ENCODE measurements around the gene HNRNPUL1. TPM values are rescaled to one million over a fixed set of nuclear protein-coding genes. Genes with fewer than 3 reads are reported as not detected.

Gene HNRNPUL1
- total and polyA plus RNA-seq, 12 donors = 55.5 to 151 (median 106) TPM

DNA sequence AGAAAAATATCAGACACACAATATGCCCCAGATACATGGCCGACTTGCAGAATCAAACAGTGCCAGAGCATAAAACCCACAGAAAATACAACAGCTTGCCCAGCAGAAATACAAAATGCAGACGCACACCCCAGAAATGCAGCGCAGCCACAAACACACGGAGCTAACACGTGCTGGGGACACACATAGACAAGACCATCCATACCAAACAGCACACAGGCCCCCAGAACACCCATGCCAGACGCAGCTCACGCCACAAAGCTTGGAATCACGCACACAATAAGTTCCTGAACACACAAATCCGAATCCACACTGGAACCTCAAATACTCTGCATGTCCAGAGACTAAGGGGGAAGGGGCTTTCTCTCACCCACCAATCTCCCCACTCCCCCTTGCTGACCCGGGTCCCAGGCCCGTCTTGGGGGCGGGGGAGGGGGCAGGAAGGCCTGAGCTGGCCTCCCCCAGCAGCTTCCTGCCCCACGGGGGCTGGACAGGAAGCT, 63.0 kb downstream of the HNRNPUL1 start:
- Histone ChIP-seq H3K4me1 (peaks cover 39 to 92% (median 68%) of the 10 kb centered on the region in 9 donors), H3K27me3 (no peaks in the 10 kb centered on the region), H3K4me3 (peak overlapping the region in 9 of 10 donors; percentile 20 to 49 (median 40)), H3K27ac (peak overlapping the region; percentile 67 to 96 (median 88)), H3K36me3 (peaks cover 0 to 52% (median 0%) of the 10 kb centered on the region in 9 donors), H3K9me3 (no peaks in the 10 kb centered on the region)
- no peak for DNase-seq
- no peak for TF ChIP-seq CTCF (IDR thresholded peaks at IDR 0.05)
- intact Hi-C loops (cut with DNase I) = loop anchor here in 6 of 10 donors (1.0 to 10.0 kb wide), 6 partner anchors 25 to 248 kb away; partner anchors contain the start of genes CEACAM21 (in 1 of the 6), DMAC2 (in 1 of the 6) and TGFB1 (in 1 of the 6)
- no peak for ATAC-seq
- WGBS, 2 donors = 37 to 47% methylated on average over 13 of the region's 13 CpGs

DNA sequence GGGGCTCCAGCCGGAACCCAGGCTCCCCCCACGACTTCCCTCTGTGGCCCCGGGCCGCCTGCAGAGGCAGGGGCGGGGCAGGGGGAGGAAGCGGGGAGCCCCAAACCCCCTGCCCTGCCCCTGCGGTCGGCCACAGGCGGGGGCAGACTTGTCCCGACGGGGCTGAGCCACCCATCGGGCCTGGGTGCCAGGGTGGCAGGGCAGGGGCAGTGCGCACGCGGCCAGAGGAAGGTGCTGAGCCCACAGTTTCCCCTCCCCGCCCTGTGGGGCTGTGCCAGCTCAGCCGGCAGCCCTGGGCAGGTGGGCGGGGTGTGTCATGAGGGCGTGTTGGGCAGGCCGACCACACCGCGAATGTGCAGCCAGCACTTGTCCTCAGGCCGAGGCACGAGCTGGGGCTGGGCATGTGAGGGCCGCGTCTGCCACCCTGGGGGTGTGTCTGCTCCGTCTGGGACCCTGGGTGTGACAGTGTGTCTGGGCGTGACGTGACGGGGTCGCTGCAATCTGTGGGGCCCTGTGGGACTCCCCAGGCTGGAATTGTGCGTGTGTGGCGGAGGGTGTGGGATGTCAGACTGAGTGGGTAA, 63.5 kb downstream of the HNRNPUL1 start:
- H3K4me1 ChIP-seq = peaks cover 36 to 87% (median 62%) of the 10 kb centered on the region in 9 donors
- TF ChIP-seq CTCF (IDR thresholded peaks at IDR 0.05) = peak in 1 of 9 donors; percentile 13
- H3K4me3 ChIP-seq = peak overlapping the region in 9 of 10 donors; percentile 20 to 49 (median 40)
- DNase-seq = peak; percentile 76 to 79
- intact Hi-C loops (cut with DNase I) = loop anchor here in 6 of 10 donors (1.0 to 10.0 kb wide), 6 partner anchors 25 to 247 kb away; partner anchors contain the start of genes CEACAM21 (in 1 of the 6), DMAC2 (in 1 of the 6) and TGFB1 (in 1 of the 6)
- peaks cover 0 to 52% (median 0%) of the 10 kb centered on the region in 9 donors for H3K36me3 ChIP-seq
- peak; percentile 37 to 65 (median 55) for ATAC-seq
- no peaks in the 10 kb centered on the region for H3K27me3 ChIP-seq
- H3K27ac ChIP-seq = peak overlapping the region; percentile 67 to 96 (median 88)
- no peaks in the 10 kb centered on the region for H3K9me3 ChIP-seq
- WGBS, 2 donors = 30 to 35% methylated on average over 30 to 33 of the region's 33 CpGs

- Histone ChIP-seq H3K36me3 (peaks cover 0 to 52% (median 0%) of the 10 kb centered on the region in 9 donors), H3K4me3 (peak overlapping the region in 7 of 10 donors; percentile 21 to 49 (median 41)), H3K4me1 (peaks cover 35 to 81% (median 56%) of the 10 kb centered on the region in 9 donors), H3K27ac (peak overlapping the region; percentile 67 to 96 (median 88)), H3K9me3 (no peaks in the 10 kb centered on the region), H3K27me3 (no peaks in the 10 kb centered on the region)
- ATAC-seq (no peak), DNase-seq (no peak)
- intact Hi-C loops (cut with DNase I) = loop anchor here in 3 of 10 donors (10.0 kb wide), 3 partner anchors 107 to 247 kb away; partner anchors contain the start of genes CEACAM21 (in 1 of the 3) and DMAC2 (in 1 of the 3)
- TF ChIP-seq CTCF (IDR thresholded peaks at IDR 0.05) = no peak
- 55 to 63% methylated on average over 22 of the region's 22 CpGs for WGBS, 2 donors
Measured at GRCh38 chr19:41328157-41328841, 64.1 kb downstream of the HNRNPUL1 start.

DNA sequence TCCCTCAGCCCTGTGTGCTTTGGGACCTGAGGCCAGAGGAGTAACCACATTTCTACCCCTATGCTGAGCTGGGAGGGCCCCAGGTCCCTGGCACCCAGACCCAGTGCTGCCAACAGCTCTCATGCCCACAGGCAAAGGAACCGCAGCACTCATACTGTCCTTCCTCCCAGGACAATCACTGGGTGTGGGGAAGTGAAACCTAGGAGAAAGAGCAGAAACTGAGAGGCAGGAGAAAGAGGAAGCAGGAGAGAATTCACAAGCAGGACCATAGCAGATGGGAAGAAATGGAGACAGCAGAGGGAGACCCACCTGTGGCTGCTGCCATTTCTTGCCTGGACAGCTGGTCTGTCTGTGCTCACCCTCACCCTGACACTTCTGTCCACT, 64.7 kb downstream of the HNRNPUL1 start:
- ATAC-seq (no peak), DNase-seq (no peak)
- 73 to 74% methylated on average over 1 of the region's 1 CpG for WGBS, 2 donors
- H3K9me3 ChIP-seq = no peaks in the 10 kb centered on the region
- peaks cover 30 to 78% (median 51%) of the 10 kb centered on the region in 9 donors for H3K4me1 ChIP-seq
- H3K27me3 ChIP-seq = no peaks in the 10 kb centered on the region
- intact Hi-C loops (cut with DNase I) = loop anchor here in 3 of 10 donors (10.0 kb wide), 3 partner anchors 106 to 246 kb away; partner anchors contain the start of genes CEACAM21 (in 1 of the 3) and DMAC2 (in 1 of the 3)
- peak overlapping the region in 1 of 10 donors; percentile 40 for H3K4me3 ChIP-seq
- peak overlapping the region in 8 of 10 donors; percentile 82 to 96 (median 90) for H3K27ac ChIP-seq
- H3K36me3 ChIP-seq = peaks cover 0 to 57% (median 0%) of the 10 kb centered on the region in 9 donors
- TF ChIP-seq CTCF (IDR thresholded peaks at IDR 0.05) = no peak

Measured in heart right ventricle (tissue), 16 donors.